HG02943 (cell line): ENCODE results near the gene PRND.
"Not testable (repeated sequence)": the region's sequence is repeated elsewhere in the genome, so short reads cannot be mapped to it uniquely, and the experiment has no call there.

Experiments
- ATAC-seq: cut with Tn5 transposase; IDR thresholded peaks from one replicate; pipeline ENCODE4 v1.9.1; 2021; ENCODE audit warnings: mild to moderate bottlenecking, low read depth, moderate library complexity; ENCODE audit not compliant: unreplicated experiment

PRND gene, protein sequence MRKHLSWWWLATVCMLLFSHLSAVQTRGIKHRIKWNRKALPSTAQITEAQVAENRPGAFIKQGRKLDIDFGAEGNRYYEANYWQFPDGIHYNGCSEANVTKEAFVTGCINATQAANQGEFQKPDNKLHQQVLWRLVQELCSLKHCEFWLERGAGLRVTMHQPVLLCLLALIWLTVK

DNA sequence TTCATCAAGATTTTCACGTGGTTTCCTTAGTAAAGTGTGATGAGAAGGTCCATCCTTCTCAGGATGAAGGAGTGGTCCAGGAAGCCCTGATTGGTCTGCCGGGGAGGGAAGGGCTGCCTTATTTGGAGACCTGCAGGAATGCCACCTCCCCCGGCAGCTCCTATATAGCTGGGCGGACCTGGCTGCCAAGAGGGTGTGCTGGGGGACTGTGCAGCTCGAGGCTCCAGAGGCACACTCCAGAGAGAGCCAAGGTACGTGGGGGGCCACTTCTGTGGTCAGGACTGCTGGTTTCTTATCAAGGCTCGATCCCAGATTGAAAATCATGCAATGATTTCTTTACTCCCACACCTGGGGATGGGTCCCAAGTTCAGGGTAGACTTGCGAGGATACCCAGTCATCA is at the start of gene PRND:
TSS of gene PRND (plus strand) at position 191 of the 400 bp plus-strand sequence. CDS start 2,643 bp downstream, outside the sequence.
- ATAC-seq = no peak

DNA sequence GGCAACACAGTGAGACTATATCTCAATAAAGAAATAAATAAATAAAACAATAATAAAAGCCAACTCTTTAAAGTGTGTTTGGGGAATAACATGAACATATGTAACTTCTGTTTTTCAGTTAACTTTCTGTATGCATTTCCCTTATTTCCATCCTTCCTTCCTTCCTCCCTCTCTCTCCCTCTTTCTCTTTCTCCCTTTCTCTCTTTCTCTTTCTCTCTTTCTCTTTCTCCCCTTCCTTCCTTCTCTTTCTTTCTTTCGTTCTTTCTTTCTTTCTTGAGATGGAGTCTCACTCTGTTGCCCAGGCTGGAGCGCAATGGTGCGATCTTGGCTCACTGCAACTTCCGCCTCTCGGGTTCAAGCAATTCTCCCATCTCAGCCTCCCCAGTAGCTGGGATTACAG is 48.8 kb upstream of the PRND start:
- no peak for ATAC-seq

DNA sequence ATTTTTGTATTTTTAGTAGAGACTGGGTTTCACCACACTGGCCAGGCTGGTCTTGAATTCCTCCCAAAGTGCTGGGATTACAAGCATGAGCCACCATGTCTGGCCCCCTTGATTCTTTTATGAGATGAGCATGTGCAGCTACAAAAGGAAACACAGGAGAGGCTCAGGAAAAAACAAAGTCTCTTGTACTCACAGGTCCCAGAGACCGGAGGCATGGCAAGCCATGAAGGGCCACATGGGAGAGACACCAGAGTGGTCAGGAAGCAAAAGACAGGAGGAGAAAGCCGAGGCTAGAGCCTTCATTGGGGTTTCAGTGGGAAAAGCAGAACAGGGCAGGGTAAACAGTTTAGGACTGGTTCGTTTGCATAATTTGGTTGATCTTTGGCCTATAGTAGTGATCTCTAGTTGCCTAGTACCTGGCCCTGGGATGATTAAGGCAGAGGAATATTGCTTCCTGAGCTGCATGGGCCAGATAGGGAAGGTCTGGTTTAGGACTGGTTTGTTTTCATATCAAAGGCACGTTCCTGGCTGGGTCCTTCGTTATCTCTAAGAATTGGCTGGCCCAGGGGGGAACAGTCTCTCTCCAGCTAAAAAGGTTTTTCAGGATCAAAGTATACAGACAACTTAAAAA is 48.2 kb upstream of the PRND start:
- no peak for ATAC-seq

DNA sequence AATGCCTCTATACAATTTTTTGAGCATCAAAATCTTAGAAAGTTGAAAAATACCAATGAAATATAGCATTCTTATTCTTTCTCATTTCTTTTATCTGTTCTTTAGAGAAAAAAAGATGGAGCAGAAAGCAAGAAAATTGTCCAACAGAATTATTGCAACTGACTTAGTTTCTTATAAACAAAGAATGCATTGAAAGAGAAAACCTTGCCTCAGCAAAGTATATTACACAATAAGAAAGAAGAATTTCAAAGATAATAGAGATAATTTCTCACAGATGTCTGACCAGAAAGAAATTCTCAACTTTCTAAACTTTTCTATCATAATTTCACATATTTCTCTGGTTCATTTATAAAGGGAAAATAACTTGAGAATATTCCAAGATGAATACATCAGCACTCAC is 47.0 kb upstream of the PRND start:
- no peak for ATAC-seq

DNA sequence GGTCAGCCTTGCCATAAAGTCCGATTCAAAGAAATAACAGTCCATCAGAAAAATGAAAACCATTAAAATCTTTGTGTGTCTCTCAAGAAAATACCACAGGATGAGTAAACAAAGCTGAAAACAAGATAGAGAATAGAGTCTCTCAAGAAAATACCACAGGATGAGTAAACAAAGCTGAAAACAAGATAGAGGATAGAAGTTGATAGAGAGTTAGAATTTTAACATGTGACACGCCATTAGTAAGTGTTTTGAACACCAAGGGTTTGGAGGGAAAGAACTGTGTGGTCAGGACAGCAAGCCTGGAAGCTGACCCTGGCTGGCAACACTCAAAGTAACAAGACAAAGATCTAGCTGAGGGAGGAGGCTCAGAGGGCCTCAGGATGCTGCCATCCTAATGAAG is 43.9 kb upstream of the PRND start:
- ATAC-seq = no peak

DNA sequence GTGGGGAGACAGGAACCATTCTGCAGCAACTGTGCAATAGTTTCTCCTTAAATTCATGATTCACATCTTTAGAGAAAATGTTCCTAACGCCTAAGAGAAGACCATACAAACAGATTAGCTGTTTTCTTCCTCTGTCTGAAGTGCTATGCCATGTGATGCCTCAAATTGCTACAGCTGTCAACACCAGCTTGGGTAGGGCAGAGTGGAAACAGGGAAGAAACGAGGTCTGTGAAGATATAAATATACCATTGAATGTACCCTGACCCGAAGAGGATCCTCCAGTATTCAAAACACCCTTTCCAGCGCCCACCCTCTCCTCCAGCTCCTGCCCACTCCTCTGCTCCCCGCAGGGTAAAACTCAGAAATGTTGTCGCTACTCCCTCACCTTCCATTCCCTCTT is 40.3 kb upstream of the PRND start:
- ATAC-seq = no peak

DNA sequence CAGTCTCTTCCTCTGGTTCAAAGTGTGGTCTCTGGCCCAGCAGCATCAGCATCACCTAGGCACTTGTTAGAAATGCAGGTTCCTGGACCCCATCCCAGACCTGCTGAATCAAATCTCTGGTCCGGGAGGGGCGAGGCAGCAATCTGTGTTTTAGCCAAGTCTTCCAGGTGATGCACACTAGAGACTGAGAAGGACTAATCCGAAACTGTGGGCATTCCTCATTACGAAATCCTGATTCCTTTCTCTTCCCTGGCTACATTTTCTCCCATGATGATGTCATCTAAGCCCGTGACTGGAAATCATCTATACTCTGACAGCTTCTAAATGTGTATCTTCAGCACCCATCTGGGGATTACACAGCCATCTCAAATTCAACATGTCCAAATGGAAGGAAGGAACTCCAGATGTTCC is 39.7 kb upstream of the PRND start:
- ATAC-seq = no peak

DNA sequence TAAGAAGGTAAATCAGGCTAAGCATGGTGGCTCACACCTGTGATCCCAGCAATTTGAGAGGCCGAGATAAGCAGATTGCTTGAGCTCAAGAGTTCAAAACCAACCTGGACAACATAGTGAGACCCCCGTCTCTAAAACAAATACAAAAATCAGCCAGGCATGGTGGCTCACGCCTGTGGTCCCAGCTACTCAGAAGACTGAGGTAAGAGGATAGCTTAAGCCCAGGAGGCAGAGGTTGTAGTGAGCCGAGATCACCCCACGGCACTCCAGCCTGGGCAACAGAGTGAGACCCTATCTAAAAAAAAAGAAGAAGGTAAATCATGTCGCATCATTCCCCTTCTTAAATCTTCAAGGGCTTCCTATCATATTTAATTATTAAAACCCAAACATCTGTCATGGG is 39.0 kb upstream of the PRND start:
- no peak for ATAC-seq

DNA sequence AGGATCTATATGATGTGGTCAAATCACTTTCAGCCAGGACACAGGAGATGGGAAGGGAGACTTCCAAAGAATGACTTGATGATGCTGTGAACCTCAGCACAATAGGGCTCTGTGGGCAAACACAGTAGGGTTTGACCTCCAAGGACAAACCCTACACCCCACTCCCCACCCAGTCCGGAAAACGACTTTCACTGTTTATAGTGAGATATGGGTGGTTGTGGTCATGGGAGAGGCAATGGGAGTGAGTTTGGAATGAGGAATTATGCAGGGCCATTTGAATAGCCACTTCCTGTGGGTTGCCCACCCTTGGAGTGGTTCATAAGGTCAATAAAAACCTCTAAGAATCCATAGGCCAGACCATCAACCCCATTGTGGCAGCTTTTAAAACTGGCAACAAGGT is 38.4 kb upstream of the PRND start:
- no peak for ATAC-seq

DNA sequence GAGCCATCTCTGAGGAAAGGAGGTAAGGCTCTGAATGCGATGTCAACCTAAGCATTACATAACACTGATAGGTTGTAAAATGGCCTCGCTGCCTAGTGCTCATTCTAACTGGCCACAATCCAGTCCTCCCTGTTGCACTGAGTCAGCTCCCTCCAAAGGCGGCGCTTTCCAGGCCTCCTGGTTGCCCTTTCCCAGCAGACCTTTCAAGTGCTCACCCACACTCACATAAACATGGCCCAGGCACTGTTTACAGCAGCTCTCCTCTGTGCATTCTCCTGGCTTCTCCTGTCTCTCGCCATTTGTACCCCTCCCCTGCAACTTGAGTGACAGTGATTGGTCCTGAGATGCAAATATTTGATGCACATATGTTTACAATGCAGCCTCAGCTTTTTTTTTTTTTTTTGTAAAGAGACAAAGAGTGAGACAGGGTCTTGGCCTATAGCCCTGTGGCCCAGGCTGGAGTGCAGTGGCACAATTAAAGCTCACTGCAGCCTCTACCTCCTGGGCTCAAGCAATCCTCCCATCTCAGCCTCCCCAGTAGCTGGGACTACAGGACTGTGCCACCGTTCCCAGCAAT is 36.8 kb upstream of the PRND start:
- no peak for ATAC-seq

DNA sequence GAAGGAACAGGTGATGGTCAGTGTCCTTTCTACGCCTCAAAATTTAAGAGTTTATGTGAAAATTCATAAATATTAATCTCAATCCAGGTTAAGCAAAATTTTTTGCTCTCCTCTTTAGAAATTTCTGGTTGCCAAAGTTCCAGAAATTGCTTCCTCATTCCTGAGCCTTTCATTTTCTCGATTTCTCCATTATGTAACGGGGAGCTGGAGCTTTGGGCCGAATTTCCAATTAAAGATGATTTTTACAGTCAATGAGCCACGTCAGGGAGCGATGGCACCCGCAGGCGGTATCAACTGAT is 35.8 kb upstream of the PRND start:
- ATAC-seq = no peak

DNA sequence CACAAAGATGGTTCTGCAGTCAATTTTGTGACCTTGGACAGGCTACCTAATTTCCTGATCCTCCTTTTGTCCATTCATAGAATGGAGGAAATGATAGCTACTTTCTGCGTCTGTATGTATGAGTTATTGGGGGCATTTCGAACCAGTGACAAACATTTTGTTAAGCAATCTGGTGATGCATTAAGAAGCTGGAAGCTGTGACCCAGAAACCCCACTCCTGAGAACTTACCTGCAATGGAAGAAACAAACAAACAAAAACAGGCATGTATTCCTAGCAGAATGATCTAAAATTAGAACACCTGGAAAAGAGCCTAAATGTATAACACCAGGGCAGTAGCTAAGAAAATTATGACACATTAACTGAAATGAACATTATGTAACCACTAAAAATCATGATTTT is 33.4 kb upstream of the PRND start:
- no peak for ATAC-seq

DNA sequence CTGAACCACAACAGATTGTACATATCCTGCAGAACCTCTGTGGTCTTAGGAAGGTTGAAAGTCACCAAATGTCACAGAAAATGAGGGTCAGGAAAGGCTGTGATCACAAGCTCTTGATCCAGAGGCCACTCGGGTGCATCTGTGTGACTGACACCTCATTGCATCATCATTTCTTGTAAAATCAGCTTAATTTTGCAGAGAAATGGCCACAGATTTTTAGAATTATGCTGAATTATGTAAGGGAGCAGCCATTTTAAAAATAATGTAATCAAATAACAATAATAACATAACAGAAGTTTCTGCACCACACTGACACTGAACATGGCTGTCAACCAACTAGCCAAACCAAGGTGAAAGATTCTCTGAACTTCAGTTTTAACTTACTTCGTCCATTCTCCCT is 32.5 kb upstream of the PRND start:
- no peak for ATAC-seq

DNA sequence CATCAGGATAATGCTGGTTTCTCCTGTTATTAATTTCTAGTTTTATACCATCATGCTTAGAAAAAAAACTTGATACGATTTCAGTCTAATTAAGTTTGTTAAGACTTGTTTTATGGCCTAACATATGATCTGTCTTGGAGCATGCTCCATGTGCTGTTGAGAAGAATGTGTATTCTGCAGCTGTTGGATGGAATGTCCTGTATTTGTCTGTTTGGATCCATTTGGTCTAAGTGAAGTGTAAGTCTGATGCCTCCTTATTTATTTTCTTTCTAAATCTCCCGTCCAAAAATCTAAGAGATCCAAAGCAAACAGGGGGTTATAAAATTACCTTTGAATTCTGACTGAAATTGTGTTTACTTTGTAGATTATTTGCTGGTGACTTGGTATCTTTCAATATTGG is 30.0 kb upstream of the PRND start:
- no peak for ATAC-seq

DNA sequence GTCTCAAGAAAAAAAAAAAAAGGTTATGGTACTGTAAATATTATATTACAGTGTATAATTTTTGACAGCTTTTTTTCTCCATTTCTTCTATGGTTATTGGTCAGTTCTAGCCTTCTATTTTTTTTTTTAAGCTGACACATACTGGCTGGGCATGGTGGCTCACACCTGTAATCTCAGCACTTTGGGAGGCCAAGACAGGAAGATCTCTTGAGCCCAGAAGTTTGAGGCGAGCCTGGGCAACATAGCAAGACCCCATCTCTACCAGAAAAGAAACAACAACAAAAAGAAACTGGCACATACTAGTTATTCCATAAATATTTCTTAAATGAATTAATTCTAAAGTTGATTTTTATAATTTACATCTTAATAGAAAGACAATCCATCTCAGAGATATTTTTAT is 27.6 kb upstream of the PRND start:
- ATAC-seq = no peak

DNA sequence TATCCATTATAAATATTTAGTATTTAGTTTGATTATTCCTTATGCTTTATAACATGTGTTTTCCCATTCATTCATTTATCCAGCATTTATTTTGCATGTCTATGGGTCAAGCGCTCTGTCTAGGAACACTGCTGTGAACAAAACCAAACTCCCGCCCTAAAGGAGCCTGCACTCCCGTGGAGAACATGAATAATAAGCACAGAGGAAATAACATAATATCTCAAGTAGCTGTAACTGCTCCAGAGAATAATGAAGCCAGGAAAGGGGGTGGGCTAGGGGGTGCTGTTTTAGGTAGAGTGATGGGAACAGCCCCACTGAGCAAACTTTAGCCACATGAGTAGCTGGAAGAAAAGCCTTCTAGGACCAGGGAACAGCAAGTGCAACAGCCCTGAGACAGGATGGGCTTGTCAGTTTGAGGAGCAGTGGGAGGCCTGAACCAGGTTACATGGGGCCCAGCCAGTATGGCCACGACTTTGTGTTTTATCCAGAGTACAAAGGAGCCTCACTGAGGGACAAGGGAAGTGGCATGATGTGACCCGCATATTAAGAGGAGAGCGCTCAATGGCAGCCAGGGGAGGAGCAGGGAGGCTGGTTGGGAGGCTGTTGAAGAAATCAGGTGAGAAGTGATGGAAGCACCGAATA is 24.4 kb upstream of the PRND start:
- ATAC-seq = no peak

DNA sequence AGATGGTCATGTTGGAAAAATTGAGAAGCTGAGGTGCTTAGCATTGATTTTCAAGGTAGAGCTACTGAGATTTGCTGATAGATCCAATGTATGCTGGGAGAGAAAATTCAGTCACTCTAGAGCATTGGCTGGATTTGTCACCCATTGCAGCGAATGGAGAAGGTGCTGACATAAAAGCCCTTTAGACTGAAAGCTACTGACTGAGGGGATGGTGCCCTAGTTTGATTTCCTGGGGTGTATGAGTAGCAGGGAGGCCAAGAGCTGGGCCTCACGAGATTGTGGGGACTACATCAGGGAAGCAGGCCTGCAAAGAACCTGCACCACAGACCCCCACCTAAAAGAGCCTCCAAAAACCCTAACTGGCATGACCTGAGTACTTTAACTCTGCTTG is 23.9 kb upstream of the PRND start:
- ATAC-seq = no peak

DNA sequence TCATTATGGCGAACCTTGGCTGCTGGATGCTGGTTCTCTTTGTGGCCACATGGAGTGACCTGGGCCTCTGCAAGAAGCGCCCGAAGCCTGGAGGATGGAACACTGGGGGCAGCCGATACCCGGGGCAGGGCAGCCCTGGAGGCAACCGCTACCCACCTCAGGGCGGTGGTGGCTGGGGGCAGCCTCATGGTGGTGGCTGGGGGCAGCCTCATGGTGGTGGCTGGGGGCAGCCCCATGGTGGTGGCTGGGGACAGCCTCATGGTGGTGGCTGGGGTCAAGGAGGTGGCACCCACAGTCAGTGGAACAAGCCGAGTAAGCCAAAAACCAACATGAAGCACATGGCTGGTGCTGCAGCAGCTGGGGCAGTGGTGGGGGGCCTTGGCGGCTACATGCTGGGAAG is 22.5 kb upstream of the PRND start:
- no peak for ATAC-seq

DNA sequence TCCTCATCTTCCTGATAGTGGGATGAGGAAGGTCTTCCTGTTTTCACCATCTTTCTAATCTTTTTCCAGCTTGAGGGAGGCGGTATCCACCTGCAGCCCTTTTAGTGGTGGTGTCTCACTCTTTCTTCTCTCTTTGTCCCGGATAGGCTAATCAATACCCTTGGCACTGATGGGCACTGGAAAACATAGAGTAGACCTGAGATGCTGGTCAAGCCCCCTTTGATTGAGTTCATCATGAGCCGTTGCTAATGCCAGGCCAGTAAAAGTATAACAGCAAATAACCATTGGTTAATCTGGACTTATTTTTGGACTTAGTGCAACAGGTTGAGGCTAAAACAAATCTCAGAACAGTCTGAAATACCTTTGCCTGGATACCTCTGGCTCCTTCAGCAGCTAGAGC is 21.8 kb upstream of the PRND start:
- no peak for ATAC-seq

DNA sequence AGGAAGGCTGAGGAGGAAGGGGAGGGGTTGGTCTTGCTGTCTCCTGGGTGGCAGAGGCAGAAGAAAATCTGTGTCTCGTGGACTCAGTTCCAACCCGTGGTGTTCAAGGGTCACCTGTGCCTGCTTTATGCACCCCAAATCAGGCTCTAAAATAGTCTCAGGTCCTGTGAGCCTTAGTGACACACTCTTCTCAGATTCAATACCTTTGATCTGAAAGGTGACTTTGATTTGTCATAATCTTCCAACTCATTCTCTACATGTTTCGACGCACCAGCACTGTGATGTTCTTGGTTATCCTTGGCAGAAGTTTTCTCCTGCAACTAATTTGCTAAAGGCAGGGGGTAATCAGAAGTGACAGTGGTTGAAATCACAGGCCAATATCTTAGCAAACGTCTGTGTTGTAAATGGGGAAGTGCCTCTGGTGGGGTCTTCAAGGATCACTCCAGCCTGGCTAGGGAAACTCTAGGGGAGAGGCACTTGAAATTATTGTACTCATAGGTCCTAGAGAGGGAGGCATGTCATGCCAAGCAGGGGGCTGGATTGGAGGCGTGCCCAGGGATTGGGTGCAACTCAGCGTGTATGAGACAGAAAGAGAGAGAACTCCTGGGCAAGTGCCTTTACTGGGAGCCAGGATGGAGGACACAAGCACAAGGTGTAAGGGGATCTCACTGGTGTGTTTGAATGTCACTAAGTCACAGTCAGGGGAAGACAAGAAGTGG is 19.0 kb upstream of the PRND start:
- no peak for ATAC-seq

DNA sequence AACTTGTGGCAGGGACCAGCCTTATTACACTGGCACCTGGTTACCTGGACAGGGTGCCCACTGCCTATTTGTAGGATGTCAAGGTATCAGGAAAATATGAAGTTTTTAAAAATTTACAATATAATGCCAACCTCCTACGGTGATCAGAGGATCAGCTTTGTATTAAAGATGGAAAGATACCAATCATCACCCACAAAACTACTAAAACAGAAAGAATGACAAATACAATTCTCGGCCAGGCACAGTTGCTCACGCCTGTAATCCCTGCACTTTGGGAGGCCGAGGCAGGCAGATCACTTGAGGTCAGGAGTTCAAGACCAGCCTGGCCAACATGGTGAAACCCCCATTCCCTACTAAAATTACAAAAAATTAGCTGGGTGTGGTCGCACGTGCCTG is 18.4 kb upstream of the PRND start:
- no peak for ATAC-seq

DNA sequence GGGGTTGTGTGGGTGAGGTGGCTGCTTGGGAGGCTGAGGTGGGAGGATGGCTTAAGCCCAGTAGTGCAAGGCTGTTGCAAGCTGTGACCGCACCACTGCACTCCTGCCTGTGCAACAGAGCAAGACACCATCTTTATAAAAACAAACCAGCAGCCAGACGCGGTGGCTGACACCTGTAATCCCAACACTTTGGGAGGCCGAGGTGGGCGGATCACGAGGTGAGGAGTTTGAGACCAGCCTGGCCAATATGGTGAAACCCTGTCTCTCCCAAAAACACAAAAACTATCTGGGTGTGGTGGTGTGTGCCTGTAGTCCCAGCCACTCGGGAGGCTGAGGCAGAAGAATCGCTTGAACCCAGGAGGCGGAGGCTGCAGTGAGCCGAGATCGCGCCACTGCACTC is 14.8 kb upstream of the PRND start:
- ATAC-seq = not testable (repeated sequence)
